Activated T-helper 1 cell treated with Interleukin-2 at 50 U/mL for 16 hours (primary cell): ENCODE results near the gene RALGPS1.

Source experiments
- DNase-seq: peaks from one replicate; pipeline ENCODE4 v3.0.0-alpha.2; 2020; ENCODE audit warnings: low read depth

Gene RALGPS1

DNA sequence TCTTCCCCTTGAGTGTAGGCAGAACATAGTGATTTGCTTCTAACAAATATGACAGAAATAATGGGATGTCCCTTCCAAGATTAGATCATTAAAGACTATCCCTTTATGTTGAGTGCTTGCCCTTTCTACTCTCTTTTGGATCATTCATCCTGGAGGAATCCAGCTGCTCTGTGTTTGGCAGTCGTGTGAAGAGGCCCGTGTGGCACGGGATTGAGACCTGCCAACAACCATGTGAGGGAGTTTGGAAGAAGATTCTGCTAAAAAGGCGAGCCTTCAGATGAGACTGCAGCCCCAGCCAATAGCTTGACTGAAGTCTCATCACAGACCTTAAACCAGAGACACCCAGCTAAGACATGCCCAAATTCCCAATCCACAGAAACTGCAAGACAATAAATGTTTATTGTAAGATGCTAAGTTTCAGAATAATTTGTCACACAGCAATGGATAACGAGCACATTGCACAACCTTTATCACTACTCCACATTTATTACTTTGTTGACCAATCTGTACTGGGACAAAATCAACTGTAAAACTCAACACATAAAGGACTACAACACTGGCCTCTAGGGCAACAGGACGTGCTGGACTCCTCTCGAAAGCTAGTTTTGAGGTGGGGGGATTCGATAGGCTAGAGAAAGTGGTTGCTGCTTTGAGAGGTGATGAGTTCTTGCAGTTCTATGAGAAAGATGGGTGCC lies 165.0 kb downstream of the RALGPS1 start:
- DNase-seq: no peak

DNA sequence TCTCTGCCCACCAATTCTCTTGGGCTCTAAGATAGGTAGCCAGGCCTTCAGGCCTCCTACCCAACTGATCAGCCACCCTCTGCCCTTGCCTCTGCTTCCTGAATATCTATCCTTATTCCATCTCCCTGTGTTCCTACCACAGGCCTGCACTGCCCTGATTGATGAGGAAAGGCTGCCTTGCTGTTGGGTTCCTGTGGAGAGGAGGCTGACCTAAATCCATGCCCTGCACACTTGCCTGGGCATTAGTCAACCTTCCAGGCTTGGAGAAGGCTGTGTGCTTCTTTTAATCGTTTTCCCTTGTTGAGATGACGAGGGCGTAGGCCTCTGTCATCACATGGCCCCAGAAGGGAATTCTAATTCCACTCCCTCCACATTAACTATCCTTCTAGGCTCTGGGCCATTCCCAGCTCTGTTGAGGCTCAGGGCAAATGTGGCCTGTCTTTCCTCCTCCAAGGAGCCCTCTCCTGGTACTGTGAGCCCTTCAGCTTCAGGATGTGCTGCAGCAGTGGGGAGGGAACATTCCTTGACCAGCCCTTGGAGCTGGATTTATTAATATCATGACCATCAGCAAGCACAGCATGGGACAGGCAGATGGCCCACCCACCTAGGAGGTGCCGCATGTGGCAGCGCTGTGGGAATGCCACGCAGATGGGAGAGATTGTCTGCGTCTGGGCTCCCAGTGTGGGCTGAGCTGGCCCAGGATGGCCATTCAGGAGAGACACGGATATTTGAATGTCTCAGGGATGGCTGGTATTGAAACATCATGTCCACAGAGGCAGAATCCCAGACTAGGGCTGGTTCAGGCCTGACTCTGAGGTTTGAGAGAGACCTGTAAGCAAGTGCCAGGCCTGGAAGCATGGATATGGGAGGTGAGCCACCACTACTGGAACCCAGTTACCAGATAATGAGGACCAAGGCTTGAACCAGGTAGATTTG lies 166.9 kb downstream of the RALGPS1 start:
- DNase-seq: no peak

DNA sequence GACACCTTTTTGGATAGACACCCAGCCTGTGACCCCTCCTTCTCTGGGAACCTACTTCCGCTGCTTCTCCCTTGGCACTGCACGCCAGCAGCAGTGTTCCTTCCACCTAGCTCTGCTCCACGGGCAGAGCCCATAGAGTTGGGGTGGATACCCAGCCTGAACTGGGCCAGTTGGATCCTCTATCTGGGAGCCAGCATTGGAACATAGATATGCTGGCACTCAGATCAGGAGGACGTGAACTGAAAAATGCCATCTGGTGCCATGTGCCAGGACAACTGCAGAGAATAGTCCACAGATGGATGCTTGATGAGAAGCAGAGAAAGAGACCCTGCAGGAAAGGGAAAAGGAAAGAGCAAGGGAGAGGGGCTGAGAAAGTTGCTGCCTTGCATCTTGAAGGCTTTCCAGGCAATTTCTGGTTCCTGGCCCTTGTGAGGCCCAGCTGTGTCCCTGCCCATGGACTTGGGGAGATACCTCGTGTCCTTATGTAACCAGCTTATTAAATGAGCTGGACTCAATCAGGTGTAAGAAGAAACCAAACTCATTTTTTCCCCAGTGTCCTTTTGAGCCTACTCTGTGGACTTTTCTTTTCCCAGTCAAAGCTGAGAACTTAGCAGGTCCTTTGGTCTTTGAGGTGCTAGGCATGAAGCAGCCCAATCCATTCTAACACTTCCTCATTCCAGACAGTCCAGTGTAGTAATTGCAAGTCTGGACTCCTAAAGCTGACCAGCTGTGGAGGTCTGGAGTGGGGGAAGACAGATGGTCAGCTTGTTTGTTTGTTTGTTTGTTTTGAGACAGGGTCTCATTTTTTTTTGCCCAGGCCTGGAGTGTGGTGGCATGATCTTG lies 168.8 kb downstream of the RALGPS1 start:
- no peak for DNase-seq

DNA sequence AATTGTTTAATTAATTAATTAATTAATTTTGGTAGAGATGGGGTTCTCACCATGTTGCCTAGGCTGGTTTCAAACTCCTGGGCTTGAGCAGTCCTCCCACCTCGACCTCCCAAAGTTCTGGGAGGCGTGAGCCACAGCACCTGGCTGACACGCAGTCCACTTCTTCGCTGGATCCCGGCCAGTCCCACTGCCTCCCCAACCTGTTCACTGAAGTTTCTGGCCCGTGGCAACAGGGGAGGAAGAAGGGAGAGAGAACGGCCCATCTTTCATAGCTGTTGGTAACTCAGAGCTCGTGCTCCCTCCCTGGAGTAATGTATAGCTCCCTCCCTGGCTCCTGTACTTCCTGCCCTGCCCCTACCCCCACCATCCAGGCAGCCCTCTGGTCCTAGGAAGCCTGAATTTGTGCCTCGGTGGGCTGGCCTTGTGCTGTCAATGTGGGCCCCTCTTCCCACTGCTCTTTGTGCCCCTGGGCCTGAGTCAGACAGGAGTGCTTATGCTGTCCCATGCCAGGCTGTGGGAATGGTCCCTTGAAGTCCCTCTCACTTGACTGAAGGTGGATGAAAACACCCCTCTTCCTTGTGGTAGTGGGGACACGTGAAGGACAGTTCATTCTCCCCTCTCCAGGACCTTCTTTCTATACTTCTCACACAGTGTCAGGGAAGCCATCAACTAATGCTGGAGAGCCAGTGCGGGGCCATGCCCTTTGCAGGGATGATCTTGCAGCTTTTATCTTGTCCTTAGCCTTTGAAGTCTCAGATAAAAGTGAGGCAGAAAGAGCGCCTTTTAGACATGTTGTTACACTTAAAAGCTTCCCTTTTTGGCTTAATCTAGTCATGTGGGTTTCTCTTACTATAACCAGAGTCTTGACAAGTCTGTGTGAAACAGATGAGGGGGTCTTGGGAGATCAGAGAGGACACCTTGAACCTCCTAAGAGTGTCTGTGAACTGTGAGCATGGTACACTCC lies 169.8 kb downstream of the RALGPS1 start:
- DNase-seq: no peak

DNA sequence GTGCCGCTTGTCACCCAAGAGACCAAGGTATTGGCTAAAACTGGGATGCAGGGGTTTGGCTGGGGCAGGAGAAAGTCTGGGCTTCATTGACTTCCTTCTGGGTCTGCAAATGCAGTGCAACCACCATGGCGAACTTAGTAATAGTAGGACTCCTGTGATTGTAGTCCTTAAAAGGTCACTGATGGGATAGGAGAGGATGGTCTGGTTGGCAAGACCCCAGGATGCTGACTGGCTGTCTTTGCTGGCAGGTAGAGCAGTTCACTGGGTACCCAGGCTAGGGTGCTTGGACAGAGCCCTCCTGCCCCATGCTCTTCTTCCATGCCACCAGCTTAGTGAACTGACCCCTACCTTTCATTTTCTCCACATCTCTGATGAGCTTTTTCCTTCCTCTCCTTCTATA lies 170.6 kb downstream of the RALGPS1 start:
- DNase-seq: no peak

DNA sequence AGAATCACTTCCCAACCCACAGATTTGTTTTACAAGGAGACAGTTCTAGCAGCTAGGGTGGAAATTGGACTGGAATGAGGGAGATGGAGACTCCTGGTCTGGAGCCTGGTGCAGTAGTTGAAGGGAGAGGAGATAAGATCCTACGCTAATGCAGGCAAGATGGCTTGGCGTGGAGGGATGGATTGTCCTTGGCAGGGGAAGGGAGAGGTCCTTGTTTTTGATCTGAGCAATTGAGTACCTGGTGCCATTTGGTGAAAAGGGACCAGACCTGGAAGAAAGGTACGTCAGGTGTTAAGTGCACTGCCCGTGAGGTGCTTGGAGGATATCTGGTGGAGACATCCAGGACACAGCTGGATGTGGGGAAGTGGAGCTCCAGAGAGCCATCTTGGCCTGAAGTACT lies 172.2 kb downstream of the RALGPS1 start:
- DNase-seq: no peak

DNA sequence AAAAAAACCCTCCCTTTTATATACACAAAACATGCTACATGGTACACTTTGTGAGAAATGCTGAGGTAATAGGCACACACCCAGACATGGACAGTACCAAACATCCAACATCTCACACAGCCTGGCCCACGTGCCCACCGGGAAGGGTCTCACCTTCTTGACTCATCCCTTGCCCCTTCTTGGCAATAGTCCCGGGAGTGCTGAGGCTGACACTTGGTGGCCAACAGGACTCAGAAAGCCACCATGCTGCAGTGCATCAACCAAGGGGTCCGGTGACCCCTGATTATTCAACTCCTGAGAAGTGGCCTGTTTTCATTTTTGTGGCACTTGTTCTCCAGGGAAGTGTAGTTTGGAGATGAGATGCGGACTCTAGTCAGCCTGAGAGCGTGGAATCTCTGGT lies 172.8 kb downstream of the RALGPS1 start:
- DNase-seq: no peak

DNA sequence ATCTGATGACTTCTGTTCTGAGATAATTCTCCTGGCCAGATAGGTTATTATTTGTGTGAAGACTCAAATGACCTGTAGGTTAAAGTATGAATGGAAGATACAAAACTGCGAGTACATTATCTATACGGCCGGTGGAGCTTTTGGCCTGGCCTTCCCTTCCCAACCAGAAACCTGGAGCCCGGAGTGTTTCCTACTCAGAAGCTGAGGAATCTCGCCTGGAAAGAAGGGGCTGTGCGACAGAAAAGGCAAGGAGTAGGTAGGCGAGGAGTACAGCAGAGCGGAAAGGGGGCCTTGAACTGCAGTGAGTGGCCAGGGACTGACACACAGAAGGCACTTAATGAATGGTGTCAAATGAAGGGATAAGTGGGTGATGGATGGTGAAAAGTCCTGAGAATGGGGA lies 173.3 kb downstream of the RALGPS1 start:
- DNase-seq: no peak

DNA sequence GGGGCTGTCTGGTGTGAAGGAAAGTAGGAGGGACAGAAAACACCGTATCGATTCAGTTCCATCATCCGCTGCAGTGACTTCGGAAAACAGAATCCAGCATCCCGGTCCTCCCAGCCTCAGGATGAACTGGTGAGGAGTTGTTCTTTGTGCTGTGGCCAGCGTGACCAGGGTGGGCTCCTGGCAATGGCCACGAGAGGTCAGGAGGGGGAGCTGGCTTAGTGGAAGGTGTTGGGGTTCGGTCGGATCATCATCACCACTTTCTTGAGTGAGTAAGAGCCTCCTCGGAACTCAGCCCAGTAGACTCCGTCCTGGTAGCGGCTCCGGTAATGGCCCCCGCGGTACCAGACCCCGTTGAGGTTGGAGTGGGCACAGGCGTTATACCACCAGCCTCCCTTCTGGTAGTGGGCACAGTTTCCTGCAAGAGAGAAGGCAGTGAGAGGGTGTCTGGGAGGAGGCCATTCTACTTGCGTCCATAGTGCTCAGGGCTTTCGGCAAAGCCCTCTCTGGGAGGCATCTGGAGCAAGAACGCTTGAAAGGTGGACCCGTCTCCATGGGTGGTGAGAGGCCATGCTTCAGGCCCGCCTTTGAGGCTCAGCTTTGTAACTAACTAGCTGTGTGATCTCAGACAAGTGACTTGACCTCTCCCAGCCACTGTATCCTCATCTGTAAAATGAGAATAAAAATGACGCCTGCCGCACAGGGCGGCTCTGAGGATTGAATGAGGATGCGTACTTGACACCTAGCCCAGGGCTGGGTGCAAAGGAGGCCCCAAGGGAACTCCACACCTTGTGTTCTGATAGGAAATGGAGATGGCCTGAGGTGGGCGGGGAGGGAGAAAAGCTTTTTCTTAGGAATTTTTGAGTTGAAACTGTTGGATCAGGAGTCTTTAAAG lies 174.4 kb downstream of the RALGPS1 start:
- DNase-seq: no peak

DNA sequence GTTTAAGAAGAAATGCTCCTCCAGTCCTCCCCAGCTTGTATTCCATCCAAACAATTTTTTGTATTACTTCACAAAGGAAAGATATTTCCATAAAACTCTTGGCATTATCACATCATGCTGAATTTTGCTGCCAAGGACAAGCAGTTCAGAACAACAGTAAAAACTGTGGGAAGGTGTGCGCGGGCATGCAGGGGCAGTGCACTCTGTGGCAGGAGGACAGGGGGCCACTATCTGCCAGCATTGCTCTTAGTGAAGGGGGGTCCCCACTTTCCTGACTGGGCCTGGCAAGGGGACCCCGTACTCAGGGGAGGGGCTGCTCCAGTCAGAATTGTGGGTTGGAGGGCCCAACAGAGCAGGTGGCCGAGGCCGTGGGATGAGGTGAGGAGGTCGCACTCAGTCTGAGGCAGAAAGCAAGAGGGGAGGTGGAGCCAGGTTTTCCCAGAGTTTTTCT lies 175.1 kb downstream of the RALGPS1 start:
- no peak for DNase-seq

DNA sequence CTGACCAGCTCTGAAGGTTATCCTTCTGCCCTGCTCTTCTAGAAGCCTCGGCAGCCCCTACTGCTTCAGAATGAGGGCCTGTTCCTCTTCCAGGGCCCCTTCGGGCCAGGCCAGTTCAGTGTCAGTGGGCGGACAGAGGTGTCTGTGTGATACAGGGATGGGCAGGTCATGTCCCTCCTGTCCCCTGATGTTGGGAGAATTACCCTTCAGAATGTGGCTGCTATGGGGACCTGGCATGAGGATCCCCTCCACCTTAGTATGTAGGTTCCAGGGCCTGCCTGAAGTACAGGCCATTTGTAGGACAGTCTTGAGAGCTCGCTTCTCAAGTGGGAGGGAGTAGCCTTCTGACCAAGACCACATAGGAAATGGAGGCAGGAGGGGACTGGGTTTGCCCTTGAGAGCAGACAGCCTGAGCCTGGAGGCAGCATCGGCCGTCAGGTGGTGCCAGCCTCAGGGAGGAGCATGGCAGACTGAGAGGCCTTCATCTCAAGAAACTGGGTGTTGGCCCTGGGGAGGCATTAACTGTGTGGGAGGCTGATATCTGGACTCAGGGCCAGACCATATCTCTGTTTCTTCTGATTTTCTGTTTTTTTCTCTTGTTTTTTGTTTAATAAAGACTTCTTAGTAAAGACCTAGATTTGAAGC lies 175.9 kb downstream of the RALGPS1 start:
- no peak for DNase-seq

DNA sequence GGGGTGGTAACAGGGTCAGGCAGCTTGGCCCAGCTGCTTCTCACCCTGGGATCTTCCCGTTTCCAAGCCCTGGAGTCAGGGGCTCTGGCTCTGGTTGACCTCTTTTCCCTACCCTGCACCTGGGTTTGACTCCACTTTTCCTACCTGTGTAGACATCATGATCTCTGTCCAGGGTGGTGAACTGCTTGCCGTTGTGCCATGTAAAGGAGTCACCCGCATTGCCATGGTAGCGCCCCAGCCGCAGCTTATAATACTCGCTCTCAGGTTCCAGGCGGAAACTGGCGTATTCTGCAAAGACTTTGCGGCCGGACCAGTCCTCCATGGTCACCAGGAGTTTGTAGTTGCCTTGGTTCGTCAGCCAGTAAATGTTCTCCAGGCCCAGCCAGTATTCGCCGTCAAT lies 176.9 kb downstream of the RALGPS1 start:
- DNase-seq: no peak

DNA sequence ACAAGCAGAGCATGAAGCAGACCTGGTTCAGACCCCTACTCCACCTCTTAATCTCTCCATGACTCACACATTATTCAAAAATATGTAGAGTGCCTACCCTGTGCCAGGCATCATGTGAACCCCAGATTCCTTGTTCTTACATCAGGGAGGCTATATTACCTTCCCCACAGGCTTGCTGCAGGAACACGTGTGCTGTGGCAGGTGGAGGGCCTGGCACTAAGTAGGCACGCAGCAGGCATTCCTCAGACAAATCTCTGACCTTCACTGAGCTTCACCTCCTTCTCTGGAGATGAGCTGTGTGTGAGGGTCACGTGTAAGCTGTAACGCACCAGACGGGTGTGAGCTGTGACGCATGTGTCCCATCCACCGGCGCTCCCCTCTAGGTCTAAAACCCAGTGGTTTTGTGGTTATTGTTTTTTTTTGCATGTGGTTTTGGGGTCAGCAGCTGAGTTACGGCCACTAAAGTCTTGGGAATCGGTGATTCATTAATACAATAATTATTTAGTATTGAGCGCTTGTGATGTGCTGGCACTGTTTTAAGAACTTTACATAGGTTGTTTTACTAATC lies 177.5 kb downstream of the RALGPS1 start:
- no peak for DNase-seq

DNA sequence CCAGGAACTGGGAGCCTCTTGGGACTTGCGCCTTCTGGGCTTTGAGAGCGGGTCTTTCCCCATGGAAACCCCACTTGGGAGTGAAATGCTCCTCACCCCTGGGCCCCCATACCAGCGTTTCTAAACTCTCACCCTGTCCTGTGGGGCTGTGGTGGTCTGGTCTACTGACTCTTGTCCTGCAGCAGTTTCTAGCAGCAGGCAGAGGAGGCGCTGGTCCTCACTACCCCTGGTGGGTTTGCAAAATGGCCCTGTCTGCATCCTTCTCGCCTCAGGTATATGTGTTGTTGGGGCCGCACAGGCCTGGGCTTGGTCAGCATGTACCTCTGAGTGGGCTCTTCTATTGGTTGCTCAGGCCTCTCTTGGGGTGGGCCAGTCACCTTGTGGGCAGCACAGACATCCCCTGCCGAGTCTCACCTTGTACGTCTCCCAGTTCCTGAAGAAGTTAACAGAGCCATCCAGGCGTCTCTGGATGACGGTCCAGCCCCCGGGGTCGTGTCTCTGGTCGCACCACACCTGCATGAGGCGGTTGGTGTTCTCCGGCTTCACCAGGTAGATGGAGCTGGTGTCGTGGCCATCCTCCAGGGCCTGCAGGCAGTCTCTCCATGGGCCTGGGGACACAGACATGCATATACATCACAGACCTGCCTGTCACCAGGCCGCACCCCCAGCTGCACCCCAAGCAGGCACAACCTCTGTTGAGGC lies 178.9 kb downstream of the RALGPS1 start:
- DNase-seq: no peak

DNA sequence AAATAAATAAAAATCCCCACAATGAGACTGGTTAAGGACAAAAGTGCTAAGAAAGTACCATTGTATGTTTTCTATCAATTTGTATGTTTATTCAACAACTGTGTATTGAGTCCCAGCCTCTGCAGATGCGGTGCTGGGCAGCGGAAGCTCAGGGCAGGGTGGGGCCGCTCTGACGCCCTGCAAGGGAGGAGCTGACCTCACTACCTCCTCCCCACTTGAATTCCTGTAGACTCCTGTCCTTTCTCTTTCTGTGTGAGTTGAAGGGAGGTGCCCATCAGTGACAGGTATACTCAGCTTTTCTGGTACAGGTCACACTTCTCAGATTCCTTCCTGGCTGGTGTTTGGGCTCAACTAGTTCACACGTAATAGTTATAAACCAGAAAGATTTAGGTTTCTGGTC lies 180.8 kb downstream of the RALGPS1 start:
- DNase-seq: no peak

DNA sequence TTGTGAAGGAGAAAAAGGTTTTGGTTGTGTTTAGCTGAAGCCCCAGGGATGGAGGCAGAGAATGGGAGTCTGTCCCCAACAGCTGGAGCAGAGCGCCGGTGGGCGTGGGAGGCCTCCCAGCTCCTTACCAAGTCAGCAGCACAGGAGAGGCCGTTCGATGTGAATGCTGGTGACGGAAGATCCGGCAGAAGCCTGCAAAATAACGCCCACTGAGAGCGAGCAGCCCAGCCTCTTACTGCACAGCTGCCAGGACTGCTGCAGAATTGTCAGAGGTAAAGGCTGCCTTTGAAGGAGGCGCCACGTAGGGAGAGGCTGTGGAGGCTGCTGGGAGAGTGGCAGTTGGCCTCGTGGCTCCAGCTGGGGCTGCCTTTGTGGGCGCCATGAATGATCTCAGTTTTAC lies 181.6 kb downstream of the RALGPS1 start:
- no peak for DNase-seq

DNA sequence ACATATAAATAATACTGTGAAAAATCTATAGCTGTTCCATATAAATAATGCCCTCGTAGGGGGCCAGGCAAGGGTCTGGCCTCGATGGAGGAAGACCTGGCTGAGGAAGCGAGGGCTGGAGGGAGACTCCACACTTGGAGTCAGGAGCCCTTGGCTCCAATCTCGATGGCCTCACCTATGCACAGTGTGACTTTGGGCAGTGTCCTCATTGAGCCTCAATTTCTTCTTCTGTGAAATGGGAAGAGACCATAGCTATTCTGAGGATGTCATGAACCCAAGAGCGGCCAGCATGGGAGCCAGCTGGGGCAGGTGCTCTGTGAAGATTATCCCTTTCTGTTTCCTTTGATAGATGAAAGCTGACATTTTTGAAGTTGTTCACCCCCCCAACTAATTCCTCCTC lies 183.1 kb downstream of the RALGPS1 start:
- DNase-seq: no peak

DNA sequence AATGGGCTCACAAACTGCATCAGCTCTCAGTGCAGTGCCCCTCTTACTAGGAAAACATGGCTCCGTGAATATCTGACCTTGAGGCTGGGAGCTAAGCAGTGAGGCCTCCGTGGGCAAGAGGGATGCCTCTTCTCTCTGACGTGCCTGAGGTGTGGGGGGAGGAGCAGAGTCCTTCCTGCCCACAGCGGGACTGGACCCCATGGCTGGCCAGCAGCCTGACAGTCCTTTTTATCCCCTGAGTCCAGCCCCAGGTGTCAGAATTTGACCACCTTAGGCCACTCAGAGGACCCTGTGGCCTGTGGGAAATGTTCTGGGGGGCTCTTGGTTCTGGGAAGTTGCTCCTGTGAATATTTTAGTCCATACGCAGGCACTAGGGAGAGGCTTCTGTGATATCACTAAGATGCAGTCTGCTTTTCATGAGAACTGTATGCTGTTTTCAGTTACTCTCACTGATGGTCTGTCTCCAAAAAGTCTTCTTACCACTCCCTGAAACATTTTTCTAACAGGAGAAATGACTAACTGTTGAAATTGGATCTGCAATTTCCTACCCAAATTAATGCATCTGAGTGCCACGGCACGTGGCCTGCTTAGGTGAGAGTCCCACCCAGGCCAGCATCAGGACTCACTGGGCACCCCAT lies 184.5 kb downstream of the RALGPS1 start:
- no peak for DNase-seq
